HG02870 (cell line): ENCODE measurements around the gene SMIM14.
"Not testable (repeated sequence)": the region's sequence is repeated elsewhere in the genome, so short reads cannot be mapped to it uniquely, and the experiment has no call there.

ENCODE experiments used
- ATAC-seq: cut with Tn5 transposase; IDR thresholded peaks from one replicate; pipeline ENCODE4 v1.9.1; 2021; ENCODE audit warnings: mild to moderate bottlenecking, moderate library complexity; ENCODE audit not compliant: unreplicated experiment

The SMIM14 gene

DNA sequence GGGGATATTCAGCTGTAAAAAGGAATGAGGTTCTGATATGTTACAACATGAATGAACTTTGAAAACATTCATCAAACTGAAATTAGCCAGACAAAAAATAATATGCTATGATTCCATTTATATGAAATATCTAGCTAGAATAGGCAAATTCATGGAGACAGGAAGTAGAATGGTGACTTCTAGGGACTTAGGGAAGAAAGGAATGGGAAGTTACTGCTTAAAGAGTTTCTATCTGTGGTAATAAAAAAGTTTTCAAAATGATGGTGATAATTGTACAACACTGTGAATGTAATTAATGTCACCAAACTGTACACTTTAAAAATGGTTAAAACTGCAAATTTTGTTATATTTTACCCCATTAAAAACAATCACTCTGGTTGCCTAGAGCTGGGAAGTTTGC, 30.2 kb downstream of the SMIM14 start:
- ATAC-seq, result no peak

GRCh38 chr4:39606747-39607146, 31.9 kb downstream of the SMIM14 start:
- ATAC-seq, result no peak

GRCh38 chr4:39597695-39598381, 40.8 kb downstream of the SMIM14 start:
- no peak for ATAC-seq

- no peak for ATAC-seq
These were observed 41.7 kb downstream of the SMIM14 start for GRCh38 chr4:39596971-39597370.

- ATAC-seq, result no peak
These were observed 47.4 kb downstream of the SMIM14 start for GRCh38 chr4:39591290-39591689.

DNA sequence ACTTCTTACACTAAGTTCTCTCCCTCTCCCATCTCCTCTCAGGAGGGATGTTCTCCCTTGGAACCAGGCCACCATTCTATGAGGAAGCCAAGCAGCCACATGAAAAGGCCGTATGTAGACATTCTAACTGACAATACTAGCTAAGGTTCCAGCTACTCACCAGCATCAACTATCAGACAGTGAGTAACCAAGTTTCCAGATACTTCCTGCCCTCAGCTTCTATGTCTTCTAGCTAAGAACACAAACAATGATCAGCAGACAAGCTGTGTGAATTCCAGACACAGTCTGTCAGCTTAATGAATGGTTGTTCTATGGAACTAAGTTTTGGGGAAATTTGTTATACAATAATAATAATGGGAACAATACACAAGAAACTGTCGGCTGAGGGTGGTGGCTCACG, 50.8 kb downstream of the SMIM14 start:
- no peak for ATAC-seq

DNA sequence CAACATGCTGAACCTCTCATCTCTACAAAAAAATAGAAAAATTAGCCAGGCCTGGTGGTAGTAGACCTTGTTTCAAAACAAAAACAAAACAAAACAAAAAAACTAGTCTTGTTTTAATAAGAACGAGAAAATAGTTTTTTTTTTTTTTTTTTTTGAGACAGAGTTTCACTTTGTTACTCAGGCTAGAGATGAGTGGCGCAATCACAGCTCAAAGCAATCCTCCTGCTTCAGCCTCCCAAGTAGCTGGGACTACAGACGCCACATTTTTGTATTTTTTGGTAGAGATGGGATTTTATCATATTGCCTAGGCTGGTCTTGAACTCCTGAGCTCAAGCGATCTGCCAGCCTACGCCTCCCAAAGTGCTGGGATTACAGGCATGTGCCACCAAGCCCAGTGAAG, 63.7 kb downstream of the SMIM14 start:
- ATAC-seq, result no peak

- no peak for ATAC-seq
These were observed 67.2 kb downstream of the SMIM14 start for GRCh38 chr4:39571504-39571903.

DNA sequence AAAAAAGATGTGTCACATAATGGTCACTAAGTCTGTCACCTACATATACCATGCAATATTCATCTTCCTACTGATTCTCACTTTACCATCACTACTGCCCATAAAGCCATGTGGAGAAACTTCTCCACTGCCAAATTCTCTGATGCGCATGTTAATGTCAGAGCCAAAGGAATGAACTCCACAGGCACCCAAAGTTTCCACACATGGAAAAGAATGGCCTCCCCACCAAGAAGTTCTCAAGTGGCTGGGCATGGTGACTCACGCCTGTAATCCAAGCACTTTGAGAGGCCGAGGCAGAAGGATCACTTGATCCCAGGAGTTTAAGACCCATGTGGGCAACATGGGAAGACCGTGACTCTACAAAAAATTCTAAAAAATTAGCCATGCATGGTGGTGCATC, 67.6 kb downstream of the SMIM14 start:
- ATAC-seq, result no peak

DNA sequence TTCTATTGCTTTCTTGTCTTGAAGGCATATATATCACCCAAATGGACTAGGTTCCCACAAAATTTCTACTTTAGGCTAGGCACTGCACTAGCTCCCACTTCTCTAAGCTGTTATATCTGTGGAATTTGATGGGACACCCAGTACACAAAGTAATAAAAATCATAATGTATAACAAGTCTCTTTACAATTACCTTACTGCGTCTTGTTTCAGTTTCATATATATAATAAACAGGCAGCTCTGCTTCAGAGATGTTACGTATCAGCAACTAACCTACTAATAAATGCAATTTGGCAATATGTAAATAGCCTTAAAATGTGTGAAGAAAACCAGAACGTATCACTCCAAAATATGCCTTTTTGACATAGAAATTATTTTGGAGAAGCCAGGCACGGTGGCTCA, 69.5 kb downstream of the SMIM14 start:
- ATAC-seq, result no peak

DNA sequence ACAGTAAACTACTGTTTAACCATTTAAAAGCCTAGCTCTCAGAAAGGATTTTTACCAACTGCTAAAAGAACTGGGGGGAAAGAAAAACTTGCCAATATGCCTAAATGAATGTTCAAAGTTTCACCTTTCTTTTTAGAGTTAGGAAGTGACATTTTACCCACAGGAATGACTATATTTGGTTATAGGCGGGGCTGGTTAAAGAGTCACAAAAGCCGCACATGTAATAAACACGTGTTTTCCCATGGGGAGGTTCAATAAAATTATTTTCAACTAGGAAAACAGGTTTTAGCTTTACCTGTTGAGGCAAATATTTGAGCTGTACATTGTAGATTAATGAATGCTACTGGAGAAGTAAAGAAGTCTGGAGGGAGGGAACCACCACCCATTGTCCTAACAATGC, 69.9 kb downstream of the SMIM14 start:
- ATAC-seq, result no peak

GRCh38 chr4:39565878-39566600, 72.6 kb downstream of the SMIM14 start:
- ATAC-seq, result no peak

- no peak for ATAC-seq
These were observed 75.3 kb downstream of the SMIM14 start for GRCh38 chr4:39563346-39563847.

- ATAC-seq, result no peak
These were observed 75.9 kb downstream of the SMIM14 start for GRCh38 chr4:39562792-39563191.

DNA sequence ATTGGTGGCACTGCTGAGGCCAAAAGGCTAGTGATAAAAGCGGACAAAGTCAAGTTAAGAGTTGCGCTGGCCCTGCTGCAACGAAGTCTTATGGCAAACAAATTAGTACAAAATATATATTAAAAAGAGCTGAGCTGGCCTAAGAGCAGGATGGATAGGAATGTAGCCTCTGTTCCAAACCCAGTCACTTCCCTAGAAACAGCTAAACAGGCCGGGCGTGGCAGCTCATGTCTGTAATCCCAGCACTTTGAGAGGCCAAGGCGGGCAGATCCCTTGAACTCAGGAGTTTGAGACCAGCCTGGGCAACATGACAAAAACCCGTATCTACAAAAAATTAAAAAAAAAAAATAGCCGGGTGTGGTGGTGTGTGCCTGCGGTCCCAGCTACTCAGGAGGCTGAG, 79.0 kb downstream of the SMIM14 start:
- ATAC-seq, result no peak

- no peak for ATAC-seq
These were observed 83.2 kb downstream of the SMIM14 start for GRCh38 chr4:39555472-39555871.

- ATAC-seq, result no peak
These were observed 90.1 kb downstream of the SMIM14 start for GRCh38 chr4:39548425-39549067.

DNA sequence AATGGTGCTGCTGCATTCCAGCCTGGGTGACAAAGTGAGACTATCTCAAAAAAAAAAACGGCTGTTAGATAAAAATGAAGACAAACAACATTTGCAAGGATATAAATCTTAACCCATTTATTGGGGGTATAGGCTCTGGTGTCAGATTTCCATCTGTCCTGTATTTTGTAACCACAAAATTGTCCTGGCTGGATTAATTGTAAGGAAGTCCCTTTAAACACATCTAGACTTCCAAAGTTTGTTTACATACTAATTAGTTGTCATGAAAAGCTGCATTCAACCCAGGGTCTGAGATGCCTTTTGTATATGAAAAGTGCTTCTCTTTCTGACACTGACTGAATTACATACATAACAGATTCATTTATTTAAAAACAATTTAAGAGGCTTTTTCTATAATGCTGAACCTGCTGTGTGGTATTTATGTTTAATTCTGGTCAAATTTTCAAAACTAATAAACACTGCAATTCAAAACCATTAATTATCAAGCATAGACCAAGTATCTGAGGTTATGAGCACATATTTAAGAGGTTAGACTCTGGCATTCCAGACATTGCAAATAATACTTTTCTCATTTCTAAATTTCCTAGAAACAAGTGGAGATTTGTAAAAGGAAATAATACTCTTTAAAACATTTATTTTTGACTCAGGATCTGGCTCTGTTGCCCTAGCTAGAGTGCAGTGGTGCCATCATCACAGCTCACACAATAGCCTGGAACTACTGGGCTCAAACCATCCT, 93.9 kb downstream of the SMIM14 start:
- ATAC-seq, result no peak

GRCh38 chr4:39544080-39544479, 94.6 kb downstream of the SMIM14 start:
- not testable (repeated sequence) for ATAC-seq

- no peak for ATAC-seq
These were observed 95.6 kb downstream of the SMIM14 start for GRCh38 chr4:39543034-39543433.

GRCh38 chr4:39542611-39543012, 96.1 kb downstream of the SMIM14 start:
- no peak for ATAC-seq
